GM12878 (cell line): ENCODE measurements around the gene TMEM255B. TPM values are rescaled to one million over a fixed set of nuclear protein-coding genes. Genes with fewer than 3 reads are reported as not detected.

Source experiments
- ATAC-seq: fragments of 200-7000 bp; cut with Tn5 transposase; 3 replicates; pipeline ENCODE4 v1.9.1; 2020; ENCODE audit warnings: mild to moderate bottlenecking, moderate library complexity
- BruUV-seq: library from RNA; stranded (reverse); fragments of 400-500 nt; replicated peaks from 2 replicates; lab custom pipeline; 2021; lab: Mats Ljungman, UMichigan
- CTCF ChIA-PET: fragments of 300-600 bp; sonication (Branson Sonifier 250); formaldehyde crosslinking; extraction: SDS; loops from one replicate; lab custom pipeline; 2021; ENCODE audit warnings: inconsistent platforms; lab: Yijun Ruan, JAX
- POLR2A ChIA-PET: fragments of 350-600 bp; formaldehyde crosslinking; extraction: SDS; loops from one replicate; lab custom pipeline; 2021; ENCODE audit warnings: inconsistent platforms; lab: Charles Lee
- RAD21 ChIA-PET: fragments of 300-600 bp; sonication (Branson Sonifier 250); formaldehyde crosslinking; loops from one replicate; lab custom pipeline; 2023; ENCODE audit warnings: antibody characterized with exemption; ENCODE audit not compliant: unreplicated experiment; lab: Charles Lee
- SMC1A ChIA-PET: fragments of 300-600 bp; sonication (Branson Sonifier 250); formaldehyde crosslinking; loops from one replicate; lab custom pipeline; 2023; ENCODE audit not compliant: unreplicated experiment, uncharacterized antibody; lab: Charles Lee
- DNase-seq: peaks from one replicate; pipeline ENCODE4 v3.0.0-alpha.2; 2011; ENCODE audit warnings: low read depth, low spot score
- FAIRE-seq: peaks from 3 replicates; lab custom pipeline; 2011; peaks lifted over from hg19 to GRCh38; lab: Jason Lieb, UNC
- H2AFZ ChIP-seq: 2 replicates; pipeline ENCODE4 v1.6.0; 2011; ENCODE audit warnings: low read depth, low read length, control low read depth; ENCODE audit not compliant: control insufficient read depth
- H3K27ac ChIP-seq: 2 replicates; pipeline ENCODE4 v1.5.1; 2011; ENCODE audit warnings: control low read depth; ENCODE audit not compliant: control insufficient read depth, insufficient read depth
- H3K27me3 ChIP-seq, 2 experiments: replicated peaks in 1 of 2; 2 replicates each; pipeline versions ENCODE4 v1.6.0 to v1.6.1; 2011; ENCODE audit warnings: low read length in 1 of 2; ENCODE audit not compliant: control insufficient read depth in 2 of 2, insufficient read depth in 2 of 2
- H3K36me3 ChIP-seq, 2 experiments: 2 replicates each; pipeline ENCODE4 v1.5.1; 2011; ENCODE audit warnings: low read length in 1 of 2; ENCODE audit not compliant: control insufficient read depth in 2 of 2, insufficient read depth in 2 of 2
- H3K4me1 ChIP-seq: 2 replicates; pipeline ENCODE4 v1.6.1; 2011; ENCODE audit warnings: mild to moderate bottlenecking, low read length, moderate library complexity, mixed read lengths; ENCODE audit not compliant: control insufficient read depth, insufficient read depth
- H3K4me2 ChIP-seq: 2 replicates; pipeline ENCODE4 v1.6.0; 2011; ENCODE audit warnings: control low read depth; ENCODE audit not compliant: control insufficient read depth, insufficient read depth
- H3K4me3 ChIP-seq: fragments of 200-600 bp; sonication (generic); 2 replicates; pipeline ENCODE4 v1.5.1; 2016
- H3K79me2 ChIP-seq: 2 replicates; pipeline ENCODE4 v1.6.0; 2011; ENCODE audit warnings: low read length; ENCODE audit not compliant: control insufficient read depth, insufficient read depth
- H3K9ac ChIP-seq: 2 replicates; pipeline ENCODE4 v1.8.0; 2011; ENCODE audit warnings: low read length, control low read depth, mixed read lengths; ENCODE audit not compliant: control insufficient read depth, insufficient read depth
- H3K9me3 ChIP-seq: replicated peaks from 3 replicates; pipeline ENCODE4 v1.5.1; 2011; ENCODE audit warnings: mild to moderate bottlenecking, low read length; ENCODE audit not compliant: control insufficient read depth, insufficient read depth
- H4K20me1 ChIP-seq: 2 replicates; pipeline ENCODE4 v1.6.0; 2011; ENCODE audit not compliant: control insufficient read depth, insufficient read depth
- FOS ChIP-seq: IDR thresholded peaks from 3 replicates; pipeline ENCODE4 v1.6.1; 2011; ENCODE audit warnings: borderline replicate concordance; ENCODE audit not compliant: insufficient read length; ENCODE audit errors: extremely low read depth
- GATAD2B ChIP-seq: fragments of 450-650 bp; conservative IDR thresholded peaks from 2 replicates; pipeline ENCODE4 v1.6.1; 2017; ENCODE audit warnings: low read depth, mild to moderate bottlenecking, moderate library complexity
- NFIC ChIP-seq: IDR thresholded peaks from 2 replicates; pipeline ENCODE4 v1.6.1; 2012; ENCODE audit warnings: low read depth, mild to moderate bottlenecking, inconsistent platforms, low read length, moderate library complexity
- NR2C2 ChIP-seq: IDR thresholded peaks from 2 replicates; pipeline ENCODE4 v1.6.1; 2011; ENCODE audit warnings: borderline replicate concordance, low read depth; ENCODE audit not compliant: control insufficient read depth, insufficient read length
- PRDM15 ChIP-seq: fragments of 450-650 bp; formaldehyde crosslinking; IDR thresholded peaks from 2 replicates; pipeline ENCODE4 v1.4.0; 2020; ENCODE audit warnings: mild to moderate bottlenecking, moderate library complexity
- RUNX3 ChIP-seq: IDR thresholded peaks from 2 replicates; pipeline ENCODE4 v1.6.1; 2012; ENCODE audit warnings: low read length, inconsistent platforms
- WGBS: methylation state at CpG from one replicate; pipeline ENCODE4 v1.1.6; 2016; ENCODE audit warnings: low lambda C conversion rate; ENCODE audit not compliant: insufficient replicate concordance, insufficient coverage; ENCODE audit errors: missing lambda C conversion rate; 5-methylcytosine and 5-hydroxymethylcytosine counted together
- in situ Hi-C: fragments of 300-500 bp; cut with MboI; formaldehyde crosslinking; loops from 9 replicates; pipeline ENCODE4 v1.14.3; 2018; ENCODE audit warnings: mixed read lengths
- intact Hi-C: fragments of 100-400 bp; cut with micrococcal nuclease; formaldehyde crosslinking; loops from one replicate; pipeline ENCODE4 v1.14.2; 2022; ENCODE audit not compliant: unreplicated experiment
- polyA plus RNA-seq, 11 experiments: library from polyadenylated mRNA; depleted of rRNA in 4 of 11; unstranded in 6 of 11; stranded (reverse) in 5 of 11; fragments of >200 nt; fragmentation: Nextera tagmentation in 4 of 11; fragmentation: Illumina TruSeq in 1 of 11; extraction: Ambion mirVana in 4 of 11; extraction: Trizol in 1 of 11; gene quantifications; 1 replicate in 1 of 11; 2 replicates in 10 of 11; pipeline versions ENCODE4 v1.2.1 to v1.2.3, GENCODE V29; 2011 to 2016; ENCODE audit warnings: inconsistent platforms in 2 of 11, missing spikeins in 2 of 11, low read depth in 1 of 11
- total RNA-seq, 4 experiments: library from RNA; depleted of rRNA in 3 of 4; stranded (reverse); fragments of >200 nt in 3 of 4; fragmentation: Illumina TruSeq in 1 of 4; extraction: Trizol in 1 of 4; gene quantifications; 2 replicates each; pipeline versions ENCODE4 v1.2.1 to v1.2.3, GENCODE V29; 2013 to 2021

TMEM255B gene
- total and polyA plus RNA-seq, 10 of the 15 experiments (the other 5 are each of a cell fraction or from before 2014, with no cell fraction given) = 0.04 to 0.62 (median 0.13) TPM; not detected in 3

GRCh38 chr13:113843063-113843654 is 84.1 kb downstream of the TMEM255B start:
- H3K27ac ChIP-seq = no peak overlapping the region
- BruUV-seq = no TSS peak
- ChIA-PET CTCF (no interaction called here), POLR2A (no interaction called here), SMC1A (no interaction called here), RAD21 (no interaction called here)
- no peaks in the 10 kb centered on the region for H3K27me3 ChIP-seq
- FAIRE-seq = no peak
- no peak overlapping the region for H3K4me2 ChIP-seq
- no peak overlapping the region for H3K9ac ChIP-seq
- no peaks in the 10 kb centered on the region for H3K79me2 ChIP-seq
- H3K4me1 ChIP-seq = no peaks in the 10 kb centered on the region
- DNase-seq = no peak
- no peak overlapping the region for H2AFZ ChIP-seq
- H3K36me3 ChIP-seq = no peaks in the 10 kb centered on the region
- no peak for ATAC-seq
- no peaks in the 10 kb centered on the region for H3K9me3 ChIP-seq
- no peak overlapping the region for H3K4me3 ChIP-seq
- in situ Hi-C loops = no loop called here
- TF ChIP-seq PRDM15 (CRISPR knock-in tag) (no peak), NFIC (no peak), NR2C2 (no peak), FOS (no peak), RUNX3 (no peak), GATAD2B (no peak)
- whole genome bisulfite sequencing = 76% methylated on average over 24 of the region's 30 CpGs
- H4K20me1 ChIP-seq = no peaks in the 10 kb centered on the region
- intact Hi-C loops = no loop called here
